IPS-NIHi7 (cell line): ENCODE data around the gene NEK8.
A peak's percentile ranks its signal among the peaks of the same experiment; 100 is the strongest.

Source experiments
- DNase-seq: peaks from one replicate; pipeline ENCODE4 v3.0.0; 2012; ENCODE audit warnings: mixed read lengths; ENCODE audit errors: extremely low spot score

Gene NEK8

DNA sequence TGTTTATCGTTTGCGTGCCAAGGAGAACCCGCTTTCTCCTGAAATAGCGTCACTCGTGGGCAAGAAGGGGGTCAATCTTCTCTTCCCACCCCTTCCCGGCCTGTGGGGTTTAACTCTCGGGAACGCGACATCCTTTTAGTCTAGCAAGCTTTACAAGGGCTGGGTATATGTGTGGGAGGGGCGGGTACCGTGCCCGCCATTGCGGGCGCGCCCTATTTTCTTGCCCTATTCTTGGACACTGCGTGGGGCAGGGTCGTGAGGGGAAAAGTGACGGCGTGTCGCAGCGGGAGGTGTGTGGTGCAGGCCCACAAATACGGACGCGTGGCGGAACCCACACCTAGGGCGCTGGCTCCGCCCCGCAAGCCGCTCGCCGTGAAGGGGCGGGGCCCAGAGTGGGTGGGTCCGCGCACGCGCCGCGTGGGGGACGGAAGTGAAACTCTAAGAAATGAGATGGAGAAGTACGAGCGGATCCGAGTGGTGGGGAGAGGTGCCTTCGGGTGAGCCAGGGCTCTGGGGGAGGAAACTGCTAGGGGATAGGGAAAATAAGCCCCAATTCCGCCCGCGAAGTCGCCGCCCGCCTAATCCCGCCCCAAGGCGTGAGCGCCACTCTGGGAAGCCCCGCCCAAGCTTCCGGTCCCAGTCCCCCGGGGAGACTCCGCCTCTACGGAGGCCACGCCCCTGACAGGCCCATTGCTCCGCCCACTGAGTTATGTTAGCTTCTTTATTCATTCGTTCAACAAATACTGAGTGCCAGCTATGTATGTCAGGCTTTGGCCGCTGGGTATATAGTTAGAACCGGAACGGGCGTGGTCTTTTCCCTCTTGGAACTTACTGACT is at the start of gene NEK8:
Gene NEK8, plus strand, starts transcription at position 425 of the 837 bp plus-strand sequence. Its CDS starts 26 bp downstream, at position 451.
- peak; percentile 83 for DNase-seq

DNA sequence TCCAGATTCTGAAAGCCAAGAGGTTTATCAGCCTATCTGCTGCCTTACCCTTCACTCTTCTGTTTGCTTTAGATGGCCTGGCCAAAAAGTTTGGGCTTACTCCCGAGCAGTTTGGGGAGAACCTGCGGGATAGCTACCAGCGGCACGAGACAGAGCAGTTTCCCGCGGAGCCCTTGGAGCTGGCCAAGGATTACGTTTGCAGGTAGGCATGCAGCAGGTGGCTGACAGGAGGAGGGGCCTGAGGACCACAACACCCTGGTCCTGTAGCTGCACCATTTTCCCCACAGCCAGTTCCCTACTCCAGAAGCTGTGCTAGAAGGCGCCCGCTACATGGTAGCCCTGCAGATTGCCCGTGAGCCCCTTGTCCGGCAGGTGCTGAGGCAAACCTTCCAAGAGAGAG is 45.9 kb upstream of the NEK8 start:
- DNase-seq = no peak

DNA sequence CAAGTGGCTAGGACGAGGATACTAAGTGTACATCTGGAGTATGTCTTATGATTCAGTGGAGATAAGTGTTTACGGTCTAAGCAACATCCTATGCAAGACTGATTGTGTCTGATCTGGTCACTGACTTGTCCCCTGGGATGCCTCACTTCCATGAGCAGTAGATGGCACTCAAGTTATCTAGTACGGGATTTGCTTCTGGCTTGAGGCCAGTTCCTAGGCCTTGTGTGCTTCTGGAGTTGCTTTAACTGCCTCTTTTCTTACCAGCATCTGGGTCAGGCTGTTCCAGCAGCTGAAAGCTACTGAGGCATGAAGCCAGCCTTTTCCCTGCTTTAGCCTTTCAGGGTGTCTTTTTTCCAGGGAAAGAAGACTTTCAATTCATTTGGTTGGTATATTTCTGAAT is 43.6 kb upstream of the NEK8 start:
- no peak for DNase-seq

DNA sequence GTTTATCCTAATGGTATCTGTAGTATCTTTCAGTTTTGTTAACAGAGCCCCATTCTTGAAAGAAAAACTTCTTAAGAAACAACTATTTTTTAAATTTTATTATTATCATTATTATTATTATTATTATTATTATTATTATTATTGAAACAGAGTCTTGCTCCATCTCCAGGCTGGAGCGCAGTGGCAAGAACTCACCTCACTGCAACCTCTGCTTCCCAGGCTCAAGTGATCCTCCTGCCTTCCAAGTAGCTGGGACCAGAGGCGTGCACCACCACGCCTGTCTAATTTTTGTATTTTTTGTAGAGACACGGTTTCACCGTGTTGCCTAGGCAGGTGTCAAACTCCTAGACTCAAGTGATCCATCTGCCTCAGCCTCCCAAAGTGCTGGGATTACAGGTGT is 43.2 kb upstream of the NEK8 start:
- DNase-seq = no peak

DNA sequence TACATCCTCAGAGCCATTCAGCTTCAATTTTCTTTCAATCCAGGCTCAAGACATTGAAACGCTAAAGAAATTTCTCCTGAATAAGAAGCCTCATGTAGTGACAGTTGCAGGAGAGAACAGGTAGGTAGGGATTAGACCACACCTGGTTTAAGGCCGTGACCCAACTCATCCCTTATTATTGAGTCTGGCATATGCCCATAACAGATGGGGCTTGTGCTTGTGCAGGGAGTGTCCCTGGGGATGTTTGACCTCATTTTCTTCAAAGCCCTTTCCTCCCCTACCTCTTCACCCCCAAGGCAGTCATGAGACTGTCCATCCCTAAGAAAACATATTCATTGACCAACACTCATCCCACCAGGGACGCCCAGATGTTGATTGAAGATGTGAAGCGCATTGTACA is 42.3 kb upstream of the NEK8 start:
- DNase-seq = no peak

DNA sequence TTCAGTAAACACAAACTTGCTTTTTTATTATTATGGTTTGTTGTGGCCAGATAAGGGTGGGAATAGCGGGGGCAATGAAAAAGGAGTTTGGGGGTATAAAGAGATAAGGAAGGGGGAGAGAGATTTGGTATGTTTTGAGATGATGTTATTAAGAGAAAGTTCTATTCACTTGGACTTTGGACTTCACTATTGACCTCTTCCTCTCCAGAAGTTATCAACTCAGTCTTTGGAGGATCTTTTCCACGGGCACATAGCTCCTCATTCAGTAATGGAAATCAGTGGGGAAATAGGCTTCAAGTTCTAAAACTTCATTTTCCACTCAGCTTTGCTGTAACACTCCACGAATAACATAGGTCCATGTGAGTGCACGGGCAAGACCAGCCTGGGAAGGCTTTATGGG is 40.1 kb upstream of the NEK8 start:
- DNase-seq = no peak

DNA sequence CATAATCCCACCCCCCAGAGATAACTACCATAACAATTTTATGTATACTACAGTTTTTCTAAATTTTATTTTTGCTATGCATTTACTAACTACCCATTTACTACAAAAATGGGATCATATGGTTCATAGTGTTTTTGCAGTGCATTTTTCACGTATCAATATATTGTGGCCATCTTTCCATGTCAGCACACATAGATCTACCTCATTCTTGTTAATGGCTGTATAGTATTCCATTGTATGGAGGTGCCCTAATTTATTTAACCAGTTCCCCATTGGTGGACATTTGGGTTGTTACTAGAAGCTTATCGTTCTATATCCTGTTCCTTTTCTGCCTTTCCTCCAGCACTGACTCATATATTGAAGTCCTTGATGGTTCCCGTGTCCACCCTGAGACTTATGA is 39.6 kb upstream of the NEK8 start:
- no peak for DNase-seq

DNA sequence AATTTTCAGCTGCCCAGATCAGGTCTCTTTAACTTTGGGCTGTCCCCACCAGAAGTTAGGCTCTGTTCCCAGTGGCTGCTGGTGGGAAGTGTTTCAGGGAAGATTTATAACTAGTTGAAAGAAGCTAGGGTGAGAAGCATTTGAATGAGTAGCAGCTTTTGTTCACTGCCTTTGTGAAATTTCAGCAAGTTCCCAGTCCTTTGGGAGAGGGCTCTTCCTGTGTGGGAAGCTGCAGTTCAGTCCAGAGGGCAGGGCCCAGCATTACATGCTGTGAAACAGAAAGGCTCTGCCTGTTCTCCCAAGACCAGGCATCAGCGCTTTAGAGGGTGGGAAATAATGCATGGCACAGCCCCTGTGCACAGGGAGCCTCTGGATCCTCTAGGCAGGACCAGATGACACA is 34.7 kb upstream of the NEK8 start:
- no peak for DNase-seq

DNA sequence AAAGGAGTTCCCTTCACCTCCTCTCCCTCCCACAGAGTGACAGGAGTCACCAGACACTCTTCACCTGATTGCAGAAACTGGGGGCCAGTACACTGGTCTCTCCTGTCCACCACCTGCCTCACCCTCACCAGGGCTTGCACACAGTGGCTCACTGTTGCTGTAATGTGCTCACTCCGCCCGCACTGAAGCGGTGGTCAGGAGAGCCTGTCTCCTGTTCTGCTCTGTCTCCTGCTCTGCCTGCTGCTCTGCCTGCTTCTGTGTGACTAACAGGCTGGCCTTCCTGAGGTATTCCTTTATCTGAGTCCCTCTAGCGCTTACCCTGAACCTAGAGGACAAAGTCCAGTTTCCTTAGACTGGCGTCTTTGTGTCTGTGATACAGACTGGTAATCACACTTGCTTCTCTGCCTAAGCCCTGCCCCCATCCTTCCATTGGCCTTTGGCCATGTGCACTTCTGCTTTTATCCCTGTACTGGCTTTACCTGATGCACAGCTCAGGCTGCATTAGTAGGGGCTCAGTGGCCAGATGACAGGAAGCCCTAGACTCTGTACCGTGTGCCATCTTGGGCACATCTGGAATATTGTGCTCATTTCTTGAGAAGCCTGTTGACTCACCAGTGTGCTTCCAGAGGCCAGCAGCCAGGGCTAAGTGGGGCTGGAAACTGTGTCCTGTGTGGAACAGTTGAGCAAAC is 30.2 kb upstream of the NEK8 start:
- DNase-seq = no peak

DNA sequence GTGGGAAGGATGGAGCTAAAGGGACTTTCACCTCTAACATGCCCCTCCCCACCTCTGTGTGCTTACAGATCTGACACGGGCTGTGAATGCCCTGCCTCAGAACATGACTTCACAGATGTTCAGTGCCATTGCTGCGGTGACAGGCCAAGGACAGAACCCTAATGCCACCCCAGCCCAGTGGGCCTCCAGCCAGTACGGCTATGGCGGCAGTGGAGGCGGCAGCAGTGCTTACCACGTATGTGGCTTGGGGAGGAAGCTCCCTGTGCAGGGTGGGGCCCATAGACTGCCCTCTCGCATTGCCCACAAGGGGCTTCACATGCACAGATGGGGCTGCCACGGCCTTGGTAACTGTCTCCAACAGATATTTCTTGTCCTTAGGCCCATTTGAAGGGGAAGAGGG is 28.3 kb upstream of the NEK8 start:
- no peak for DNase-seq

DNA sequence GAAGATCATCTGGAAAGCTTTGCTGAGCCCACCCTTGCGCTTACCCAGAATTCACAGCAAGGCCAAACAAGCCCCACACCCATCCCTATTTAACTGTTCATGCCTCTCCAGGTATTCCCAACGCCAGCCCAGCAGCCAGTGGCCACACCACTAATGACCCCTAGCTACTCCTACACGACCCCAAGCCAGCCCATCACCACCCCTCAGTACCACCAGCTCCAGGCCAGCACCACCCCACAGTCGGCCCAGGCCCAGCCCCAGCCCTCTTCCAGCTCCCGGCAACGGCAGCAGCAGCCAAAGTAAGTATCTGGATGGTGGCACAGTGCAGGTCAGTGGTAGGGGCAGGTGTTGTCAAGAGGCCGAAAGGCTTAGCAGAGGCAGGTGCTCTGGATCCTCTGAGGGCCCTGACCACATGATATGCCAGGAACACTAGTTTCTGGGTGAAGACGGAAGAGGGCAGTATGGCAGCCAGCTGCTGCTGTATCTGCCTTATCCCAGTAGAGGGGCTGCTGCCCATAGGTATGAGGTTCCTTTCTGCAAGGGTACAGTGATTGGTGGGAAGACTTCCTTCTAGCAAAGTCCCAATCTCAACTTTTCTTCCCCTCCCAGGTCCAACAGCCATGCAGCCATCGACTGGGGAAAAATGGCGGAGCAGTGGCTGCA is 27.6 kb upstream of the NEK8 start:
- DNase-seq = no peak

DNA sequence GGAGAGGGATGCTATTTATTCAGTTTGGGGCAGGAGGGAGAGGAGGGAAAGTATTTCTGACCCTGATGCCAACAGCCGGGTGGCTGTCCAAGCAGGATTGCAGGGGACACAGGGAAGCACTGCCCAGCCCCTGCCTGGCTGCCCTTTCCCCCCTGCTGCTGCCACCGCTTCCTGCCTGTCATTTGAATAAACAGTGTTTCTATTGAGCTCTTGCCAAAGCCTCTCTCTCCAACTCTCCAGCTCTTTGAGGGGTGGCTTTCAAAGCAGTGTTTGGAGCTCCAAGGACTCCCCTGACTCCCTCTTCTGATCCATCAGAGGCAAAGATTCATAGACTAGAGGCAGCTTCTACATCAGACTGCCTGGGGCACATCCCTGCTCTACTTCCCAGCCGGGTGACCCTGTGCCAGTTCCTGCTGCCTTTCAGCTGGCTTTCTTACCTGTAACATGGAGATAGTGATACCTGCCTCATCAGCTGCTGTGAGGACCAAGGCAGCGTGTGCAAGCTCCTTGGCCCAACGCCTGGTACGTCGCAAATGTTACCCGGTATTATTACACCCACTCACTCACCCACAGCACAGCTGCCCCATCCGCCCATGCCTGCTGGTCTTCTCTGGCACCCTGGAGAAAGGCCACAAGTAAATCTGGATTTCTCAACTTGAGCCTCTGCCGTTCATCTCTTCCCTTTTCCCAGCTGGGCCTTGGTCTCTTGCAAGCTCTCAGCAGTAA is 26.4 kb upstream of the NEK8 start:
- no peak for DNase-seq

DNA sequence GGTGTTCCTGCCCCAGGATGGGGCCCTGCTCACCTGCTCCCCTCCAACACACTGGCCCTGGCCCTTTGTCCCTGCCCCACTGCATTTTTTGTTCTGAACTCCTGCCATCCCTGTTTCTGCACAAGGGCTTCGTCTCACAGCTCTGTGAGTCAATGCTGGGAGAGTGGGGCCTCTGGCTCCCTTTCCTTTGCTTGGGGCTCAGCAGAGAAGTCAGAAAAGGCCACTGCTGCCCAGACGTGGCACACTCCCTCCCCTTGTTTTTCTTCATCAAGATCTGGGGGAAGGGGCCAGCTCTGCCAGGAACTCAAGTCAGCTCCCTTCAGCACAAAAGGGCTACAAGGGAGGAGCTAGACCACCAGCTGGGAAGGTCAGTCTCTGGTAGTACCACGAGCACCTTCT is 25.8 kb upstream of the NEK8 start:
- DNase-seq = no peak

DNA sequence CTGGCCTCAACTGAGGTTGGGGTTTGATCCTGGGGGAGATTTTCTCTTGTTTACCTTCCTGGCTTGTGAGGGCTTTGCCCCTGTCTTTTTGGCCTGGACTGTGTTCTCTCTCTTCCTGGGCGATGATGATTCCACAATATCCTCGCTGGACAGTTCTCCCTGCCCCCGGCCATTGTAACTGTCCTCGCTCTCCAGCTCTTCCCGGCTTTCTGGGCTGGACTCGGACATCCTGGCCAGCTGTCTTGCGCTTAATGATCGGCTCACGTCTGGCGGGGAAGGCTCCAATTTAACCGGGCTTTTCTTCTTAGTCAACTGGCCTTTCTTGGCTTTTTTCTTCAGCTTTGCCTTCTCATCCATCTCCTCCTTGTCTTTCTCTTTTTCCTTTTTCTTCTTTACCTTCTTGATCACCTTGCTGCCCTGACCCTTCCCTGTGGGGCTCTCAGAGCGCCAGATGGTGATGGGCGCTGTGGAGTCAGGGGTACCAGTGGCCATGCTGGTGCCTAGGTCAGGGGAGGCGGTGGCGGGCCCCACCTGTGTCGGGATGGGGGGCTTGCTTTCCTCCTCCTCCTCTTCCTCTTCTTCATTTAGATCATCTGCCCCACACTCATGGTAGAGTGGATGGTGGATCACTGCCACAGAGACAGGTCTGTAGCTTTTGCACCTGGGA is 24.9 kb upstream of the NEK8 start:
- no peak for DNase-seq

DNA sequence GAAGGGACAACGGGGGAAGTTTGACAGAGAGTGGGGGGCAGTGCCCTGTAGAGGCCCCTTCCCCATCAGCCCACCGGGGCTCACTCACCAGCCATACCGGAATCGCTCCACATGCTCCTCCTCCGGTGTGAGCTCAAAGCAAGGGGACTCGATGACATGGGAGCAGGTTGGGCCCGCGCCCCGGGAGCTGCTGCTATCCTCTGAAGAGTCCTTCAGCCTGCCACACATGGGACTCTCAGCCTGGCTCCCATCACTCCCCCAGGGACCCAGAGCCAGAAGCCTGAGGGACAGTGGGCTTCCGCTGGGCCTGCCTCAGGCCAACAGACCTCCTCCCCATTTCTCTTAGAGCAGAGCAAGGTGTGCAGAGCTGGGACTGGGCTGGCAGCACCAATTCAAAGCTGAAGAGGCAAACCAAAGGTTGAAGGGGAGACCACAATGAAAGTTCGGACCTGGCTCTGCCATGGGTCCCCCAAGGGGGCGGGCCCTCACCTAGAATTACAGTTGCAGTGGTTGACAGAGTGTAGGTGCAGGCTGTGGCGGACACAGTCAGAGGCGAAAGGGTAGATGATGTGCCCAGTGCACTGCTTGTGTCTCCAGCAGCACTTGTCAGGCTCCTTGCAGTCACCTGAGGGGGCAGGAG is 24.2 kb upstream of the NEK8 start:
- no peak for DNase-seq

DNA sequence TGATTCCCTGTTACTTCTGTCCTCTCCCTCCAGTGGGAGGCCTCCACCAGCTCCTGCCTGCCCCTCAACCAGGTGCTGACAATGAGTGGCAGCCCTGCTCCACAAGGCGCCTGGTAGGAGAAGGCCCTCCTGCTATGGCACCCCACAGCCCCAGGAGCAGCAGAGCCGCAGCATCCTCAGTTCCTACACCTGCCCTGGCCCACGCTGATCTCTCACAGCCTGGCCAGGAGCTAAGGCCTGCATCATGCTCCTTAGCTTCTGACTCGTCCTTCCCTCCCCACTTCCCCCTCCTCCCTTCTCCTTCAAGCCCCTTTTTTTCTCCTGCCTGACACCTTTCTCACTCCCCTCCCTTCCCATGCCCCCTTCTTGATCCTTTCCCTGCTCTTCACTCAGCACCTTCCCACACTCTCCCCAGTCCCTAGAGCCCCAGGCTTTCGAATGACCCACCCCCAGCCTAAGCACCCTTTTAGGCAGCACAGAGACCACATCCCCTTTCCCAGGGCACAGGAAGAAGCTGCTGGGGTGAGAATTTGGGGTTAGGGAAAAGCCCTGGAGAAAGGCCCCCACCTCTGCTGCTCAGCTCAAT is 23.4 kb upstream of the NEK8 start:
- DNase-seq = no peak

DNA sequence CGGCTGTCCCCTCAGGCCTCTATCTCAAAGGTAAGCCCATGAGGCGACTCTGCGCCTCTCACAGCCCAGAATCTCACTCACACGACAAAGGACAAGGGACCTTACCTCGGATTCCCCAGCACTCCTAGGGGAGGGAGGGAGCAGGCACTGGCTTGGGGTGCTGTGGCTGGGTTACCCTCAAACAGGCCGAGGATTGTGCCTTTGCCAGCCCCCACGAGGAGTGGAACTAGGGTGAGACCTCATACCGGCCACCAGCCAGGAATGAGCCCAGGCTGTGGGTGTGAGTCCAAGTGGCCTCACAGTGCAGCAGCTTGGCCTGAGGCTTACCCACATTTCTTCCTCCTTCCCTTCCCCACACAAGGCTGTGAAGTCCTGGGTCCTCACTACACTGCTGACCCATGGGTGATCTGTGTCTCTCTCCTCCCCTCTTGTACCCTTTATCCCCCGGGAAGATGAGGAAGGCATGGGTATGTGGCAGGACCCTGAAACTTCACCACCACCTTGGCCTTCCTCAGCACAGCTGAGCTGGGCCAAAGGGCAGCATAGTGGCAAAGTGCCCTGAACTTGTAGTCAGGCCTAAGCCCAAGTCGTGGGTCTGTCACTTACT is 22.8 kb upstream of the NEK8 start:
- DNase-seq = no peak

DNA sequence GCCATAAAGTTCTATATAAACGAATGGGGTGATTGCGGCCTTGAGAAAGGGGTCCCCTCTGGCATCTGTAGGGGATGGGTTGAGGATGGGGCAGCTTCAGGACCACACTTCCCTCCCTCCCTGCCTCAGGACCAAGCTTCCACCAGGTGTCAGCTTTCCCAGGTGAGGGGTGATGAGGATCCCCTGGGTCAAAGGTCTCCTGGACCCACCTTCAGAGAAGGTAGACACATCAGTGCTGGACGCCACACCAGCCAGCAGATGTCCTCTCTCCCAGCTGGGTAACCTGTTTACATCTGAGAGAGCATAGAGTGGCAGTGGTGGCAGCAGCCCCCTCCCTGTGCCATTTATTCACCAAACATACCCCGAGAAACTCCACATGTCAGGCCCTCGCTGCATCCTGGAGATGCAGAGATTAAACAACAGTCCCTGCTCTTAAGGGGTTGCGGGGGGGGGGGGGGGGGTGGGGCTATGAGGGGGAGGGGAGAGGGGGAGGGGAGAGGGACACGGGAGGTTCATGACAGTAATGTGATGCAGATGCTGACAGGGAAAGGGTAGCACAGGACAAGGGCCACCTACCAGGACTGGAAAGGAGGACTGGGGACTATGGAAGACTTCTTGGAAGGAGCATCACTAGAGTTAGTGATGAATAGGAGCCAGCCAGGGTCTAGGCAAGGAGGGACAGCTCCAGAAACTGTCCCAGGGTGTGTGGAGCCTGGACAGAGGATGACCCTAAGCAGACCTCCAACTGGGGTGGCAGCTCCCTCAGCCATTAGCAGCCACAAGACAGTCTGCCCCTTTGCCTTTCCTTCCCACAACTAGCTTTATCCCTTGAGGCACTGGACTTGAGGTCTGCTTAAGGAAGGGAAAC is 21.9 kb upstream of the NEK8 start:
- DNase-seq = no peak

DNA sequence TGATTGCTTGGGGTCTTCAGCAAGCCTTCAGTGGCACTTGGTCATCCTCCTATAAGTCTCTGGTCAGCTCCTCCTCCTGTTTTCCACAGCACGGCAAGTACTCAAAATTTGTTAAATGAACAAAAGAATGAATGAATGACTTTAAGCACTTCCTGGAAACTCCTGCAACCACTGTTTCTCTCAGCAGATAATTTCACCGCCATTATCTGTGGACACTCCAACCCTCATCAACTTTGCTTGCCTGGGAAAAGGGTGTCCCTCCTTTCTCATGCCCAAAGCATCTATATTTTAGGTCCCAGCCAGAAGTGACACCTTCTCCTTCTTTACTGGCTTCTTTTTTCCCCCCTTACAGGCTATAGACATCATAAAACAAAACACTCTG is 21.3 kb upstream of the NEK8 start:
- no peak for DNase-seq
